Stimulated activated CD4-positive, alpha-beta T cell treated with anti-CD3 and anti-CD28 coated beads, Interleukin-1b, Interleukin-23, amount 100 ng/mL, for 1 hour (primary cell): ENCODE results near the gene ADARB2.
A peak's percentile ranks its signal among the peaks of the same experiment; 100 is the strongest.
"Not testable (repeated sequence)": the region's sequence is repeated elsewhere in the genome, so short reads cannot be mapped to it uniquely, and the experiment has no call there.

Experiments
- DNase-seq, 2 donors: peaks; one replicate each; pipeline ENCODE4 v3.0.0-alpha.2; 2020; ENCODE audit warnings: low read depth in 2 of 2

ADARB2 gene

DNA sequence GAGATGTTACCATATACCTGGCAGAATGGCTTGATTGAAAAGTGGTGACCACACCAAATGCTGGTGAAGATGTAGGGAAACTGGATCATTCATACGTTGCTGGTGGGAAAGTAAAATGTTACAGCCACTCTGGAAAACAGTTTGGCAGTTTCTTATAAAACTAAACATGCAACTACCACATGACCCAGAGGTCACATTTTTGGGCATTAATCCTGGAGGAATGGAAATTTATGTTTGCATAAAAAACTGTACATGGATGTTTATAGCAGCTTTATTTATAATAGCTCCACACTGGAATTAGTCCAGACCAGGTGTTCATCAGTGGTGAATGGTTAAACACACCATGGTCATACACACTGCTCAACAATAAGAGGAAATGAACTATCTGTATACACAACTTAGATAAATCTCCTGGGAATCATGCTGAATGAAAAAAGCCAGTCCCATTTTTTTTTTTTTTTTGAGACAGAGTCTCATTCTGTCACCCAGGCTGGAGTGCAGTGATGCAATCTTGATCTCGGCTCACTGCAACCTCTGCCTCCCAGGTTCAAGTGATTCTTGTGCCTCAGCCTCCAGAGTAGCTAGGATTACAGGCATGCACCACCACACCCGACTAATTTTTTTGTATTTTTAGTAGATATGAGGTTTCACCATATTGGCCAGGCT, 309.7 kb downstream of the ADARB2 start:
- DNase-seq, result not testable (repeated sequence)

DNA sequence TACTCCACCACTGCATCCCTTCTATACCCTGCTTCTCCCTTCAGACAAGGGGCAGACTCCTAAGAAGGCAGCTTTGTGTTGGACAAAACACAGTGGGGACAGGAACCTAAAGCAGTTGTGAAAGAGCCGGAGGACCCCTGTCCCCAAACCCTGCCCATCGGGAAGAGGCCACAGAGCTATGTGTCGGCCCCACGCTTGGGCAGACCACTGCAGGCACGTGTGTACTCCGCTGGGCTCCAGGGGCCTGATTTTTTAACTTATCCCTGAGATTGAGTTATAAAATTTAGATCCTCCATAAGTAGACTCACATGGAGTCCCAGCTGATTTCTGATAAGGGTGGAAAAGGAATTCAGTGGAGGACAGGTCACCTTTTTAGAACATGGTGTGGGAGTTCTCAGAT, 310.5 kb downstream of the ADARB2 start:
- no peak for DNase-seq

DNA sequence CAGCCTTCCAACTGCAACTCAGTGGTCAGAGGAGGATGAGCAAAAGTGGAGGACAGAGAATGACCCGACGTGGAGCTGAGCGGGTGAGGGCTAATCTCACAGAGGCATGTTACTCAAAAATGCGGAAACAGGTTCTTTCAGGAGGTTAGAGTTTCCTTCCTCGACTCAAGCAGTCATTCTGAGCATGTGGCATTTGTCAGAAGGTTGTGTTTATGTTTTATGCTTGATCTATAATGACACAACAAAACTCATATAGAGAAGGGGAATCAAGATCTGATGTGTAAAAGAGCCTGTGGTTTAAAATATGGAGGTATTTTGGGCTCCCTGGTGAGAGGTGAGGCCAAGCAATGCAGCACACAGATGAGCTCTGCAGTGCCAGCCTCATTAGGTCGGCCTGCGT, 311.4 kb downstream of the ADARB2 start:
- no peak for DNase-seq

DNA sequence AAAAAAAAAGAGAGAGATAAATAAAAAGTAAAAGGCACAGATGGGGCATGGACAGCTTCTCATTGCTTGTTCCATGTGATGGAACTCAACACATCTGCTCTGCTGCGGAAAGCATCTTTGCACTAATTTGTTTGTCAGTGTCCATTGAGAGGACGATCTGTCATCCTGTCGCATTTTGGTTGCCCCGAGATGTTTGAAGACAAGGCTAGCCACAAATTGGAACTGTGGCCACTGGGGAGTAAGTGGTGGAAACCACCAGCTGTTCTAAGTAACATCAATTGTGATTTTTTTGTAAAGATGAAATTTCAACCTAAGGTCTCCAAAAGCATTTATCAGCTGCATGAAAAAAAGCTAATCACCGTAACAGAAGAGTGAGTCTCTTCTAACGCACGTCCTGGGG, 312.7 kb downstream of the ADARB2 start:
- DNase-seq, result no peak

DNA sequence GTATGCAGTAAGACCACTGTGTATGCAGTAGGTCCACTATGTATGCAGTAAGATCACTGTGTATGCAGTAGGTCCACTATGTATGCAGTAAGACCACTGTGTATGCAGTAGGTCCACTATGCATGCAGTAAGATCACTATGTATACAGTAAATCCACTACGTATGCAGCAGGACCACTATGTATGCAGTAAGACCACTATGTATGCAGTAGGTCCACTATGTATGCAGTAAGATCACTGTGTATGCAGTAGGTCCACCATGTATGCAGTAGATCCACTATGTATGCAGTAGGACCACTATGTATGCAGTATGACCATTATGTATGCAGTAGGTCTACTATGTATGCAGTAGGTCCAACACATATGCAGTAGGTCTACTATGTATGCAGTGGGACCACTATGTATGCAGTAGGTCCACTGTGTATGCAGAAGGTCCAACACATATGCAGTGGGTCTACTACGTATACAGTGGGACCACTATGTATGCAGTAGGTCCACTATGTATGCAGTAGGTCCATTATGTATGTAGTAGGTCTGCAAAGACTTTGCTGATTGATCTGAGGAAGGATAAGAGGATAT, 313.6 kb downstream of the ADARB2 start:
- DNase-seq, result no peak

DNA sequence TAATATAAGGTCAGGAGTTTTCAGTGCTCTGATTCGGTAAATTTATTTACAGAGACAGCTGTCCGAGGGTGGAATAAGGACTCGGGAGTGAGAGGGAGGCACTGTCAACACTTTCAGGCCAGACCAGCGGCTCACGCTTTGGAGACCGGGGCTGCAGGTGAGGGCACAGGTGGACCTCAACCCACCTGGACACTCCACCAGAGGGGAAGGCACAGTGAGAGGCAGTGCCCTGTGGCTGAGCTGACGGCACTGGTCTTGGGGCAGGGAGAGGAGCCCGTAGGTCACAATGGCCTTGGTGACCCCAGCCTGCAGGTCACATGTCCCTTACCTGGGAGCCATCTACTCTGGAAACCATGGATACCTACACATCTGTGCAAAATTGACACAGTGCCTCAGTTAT, 315.1 kb downstream of the ADARB2 start:
- no peak for DNase-seq

DNA sequence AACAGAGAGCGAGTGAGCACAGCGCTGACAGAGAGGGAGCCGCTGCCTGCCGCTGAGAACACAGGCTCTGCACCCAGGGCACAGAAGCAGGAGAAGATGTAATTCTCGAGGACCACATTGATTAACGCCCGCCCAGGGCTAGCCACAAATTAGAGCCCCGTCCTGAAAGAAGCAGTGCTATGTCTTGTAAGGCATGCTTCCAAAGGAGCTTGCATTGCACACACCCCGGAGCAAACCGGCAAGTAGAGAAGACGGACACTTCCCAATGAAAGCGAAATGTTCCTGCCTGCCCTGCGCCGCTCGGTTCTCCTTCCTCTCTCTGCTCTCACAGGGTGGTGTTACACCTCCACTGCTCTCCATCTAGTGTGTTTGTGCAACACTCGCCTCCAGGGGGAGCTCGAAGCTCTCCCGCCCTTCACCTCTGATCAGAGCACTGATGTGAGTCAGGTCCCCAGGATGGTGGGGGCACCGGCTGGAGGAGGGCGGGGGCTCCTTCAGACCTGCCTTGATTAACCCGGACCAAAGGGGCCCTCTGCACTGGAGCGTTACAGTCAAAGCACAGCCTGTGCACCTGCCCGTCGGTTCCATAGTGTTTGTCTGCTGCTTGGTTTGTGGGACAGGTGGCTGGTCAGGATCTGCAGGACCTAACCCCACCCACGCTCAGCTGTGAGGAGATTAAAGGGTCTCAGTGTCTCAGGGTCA, 316.5 kb downstream of the ADARB2 start:
- DNase-seq, result peak; percentile 13 to 37

DNA sequence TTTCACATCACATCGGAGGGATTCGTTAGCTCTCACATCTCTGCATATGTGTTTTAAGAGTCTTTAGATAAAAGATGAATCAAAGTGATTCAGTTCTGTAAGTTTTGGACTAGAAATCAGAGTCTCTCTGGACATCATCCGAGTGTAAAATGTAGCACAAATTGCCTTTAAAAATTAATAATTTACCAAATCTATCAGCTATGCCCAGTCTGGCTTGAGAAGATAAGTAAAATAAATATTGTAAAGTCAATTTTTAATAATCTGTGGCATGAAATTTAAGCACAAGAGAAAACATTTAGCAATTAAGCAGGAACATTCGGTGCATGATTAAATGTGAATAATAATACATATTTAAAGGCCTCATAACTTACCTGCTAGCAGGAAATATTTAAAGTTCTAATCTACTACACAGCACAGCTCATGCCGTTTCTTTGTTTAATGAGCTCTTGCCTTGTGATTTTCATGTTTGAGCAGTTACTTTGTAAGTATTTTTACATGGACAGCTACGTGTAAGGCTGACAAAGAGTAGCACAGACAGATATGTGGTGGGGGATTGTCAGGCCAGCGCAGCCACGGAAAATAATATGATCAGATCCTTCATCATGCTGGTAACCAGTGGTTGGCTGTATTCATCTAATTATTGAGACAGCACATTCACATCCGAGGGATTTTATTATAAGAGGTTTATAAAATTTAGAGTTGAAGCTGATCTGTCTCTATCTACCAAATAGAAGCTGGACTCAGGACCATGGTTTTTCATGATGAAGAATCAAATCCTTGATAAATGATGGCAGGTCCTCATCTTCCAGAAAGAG, 317.3 kb downstream of the ADARB2 start:
- no peak for DNase-seq

DNA sequence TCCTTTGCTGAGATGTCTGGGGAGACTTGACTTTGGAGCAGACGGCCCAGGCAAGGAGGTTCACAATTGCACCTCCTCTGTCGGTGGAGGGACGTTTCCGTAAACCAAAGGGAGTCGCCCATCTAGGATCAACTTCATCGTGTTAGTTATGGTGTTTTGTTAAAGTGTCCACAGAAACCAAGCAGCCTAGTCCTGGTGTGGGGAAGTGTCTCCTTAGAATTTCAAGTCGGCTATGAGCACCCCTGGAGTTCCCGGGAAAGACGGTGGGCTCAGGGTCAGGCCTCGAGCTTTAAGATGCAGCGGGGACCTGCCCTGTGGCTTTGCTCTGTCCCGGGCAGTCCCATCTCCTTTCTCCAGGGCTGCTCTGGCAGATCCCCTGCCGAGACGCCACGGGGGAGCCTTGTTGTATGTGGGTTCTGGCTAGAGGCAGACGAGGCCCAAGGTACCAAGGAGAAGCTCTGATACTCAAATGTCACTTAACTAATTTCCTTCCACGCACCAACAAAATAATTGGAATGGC, 319.2 kb downstream of the ADARB2 start:
- DNase-seq, result no peak

DNA sequence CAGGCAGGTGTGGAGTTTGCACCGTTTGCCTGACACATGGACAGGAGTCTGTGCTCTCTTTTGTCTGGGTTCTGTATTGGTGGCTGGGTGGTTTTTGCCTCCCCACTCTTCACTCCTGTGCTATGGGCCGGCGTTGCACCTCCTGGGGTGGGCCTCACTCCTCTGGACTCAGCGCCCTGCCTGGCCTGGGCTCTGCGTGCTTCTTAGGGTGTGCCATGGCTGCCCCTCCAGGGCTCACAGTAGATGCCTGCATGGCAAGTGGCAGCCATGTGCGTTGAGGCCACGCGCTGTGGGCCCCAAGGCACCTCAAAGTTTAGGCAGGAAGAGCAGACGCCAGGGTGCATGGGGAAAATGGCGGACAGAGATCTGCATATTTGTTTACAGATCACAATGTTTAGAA, 319.8 kb downstream of the ADARB2 start:
- DNase-seq, result no peak

DNA sequence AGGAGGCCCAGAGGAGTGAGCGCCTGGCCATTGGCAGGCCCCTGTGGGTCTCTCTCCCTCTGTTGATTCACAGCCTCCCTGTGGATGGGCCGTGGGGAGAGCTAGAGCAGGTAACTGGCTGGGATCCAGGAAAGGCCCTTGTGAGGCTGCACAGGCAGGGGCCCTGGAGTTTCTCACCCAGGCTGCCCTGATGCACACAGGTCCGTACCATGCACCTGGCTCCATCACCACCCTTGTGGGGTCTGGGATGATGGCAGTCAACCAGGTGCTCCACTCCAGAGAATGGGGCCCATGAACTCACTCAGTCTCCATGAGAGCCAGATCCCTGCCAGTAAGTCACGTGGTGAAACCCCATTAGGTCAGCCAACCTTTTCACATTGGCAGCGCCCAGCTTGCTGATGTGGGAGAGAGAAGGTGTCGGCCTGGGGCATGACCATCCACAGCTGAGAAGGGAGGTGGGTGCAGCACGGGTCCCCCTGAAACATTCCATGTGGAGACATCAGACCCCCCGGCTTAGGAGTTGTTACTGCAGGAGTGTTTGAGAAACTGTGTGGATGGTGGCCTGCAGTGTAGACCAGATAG, 320.8 kb downstream of the ADARB2 start:
- no peak for DNase-seq

DNA sequence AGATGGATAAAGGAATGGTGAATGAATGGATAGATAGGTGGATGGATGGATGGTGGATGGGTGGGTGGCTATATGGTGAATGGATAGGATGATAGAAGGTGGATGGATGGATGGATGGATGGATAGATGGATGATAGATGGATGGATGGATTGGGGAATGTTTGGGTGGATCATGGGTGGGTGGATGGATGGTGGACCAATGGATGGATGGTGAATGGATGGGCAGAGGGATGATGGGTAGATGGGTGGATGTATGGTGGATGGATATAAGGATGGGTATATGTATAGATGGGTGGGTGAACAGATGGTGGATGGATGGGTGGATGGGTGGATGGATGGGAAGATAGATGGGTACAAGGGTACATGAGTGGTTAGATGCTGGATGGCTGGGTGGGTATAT, 322.4 kb downstream of the ADARB2 start:
- no peak for DNase-seq

DNA sequence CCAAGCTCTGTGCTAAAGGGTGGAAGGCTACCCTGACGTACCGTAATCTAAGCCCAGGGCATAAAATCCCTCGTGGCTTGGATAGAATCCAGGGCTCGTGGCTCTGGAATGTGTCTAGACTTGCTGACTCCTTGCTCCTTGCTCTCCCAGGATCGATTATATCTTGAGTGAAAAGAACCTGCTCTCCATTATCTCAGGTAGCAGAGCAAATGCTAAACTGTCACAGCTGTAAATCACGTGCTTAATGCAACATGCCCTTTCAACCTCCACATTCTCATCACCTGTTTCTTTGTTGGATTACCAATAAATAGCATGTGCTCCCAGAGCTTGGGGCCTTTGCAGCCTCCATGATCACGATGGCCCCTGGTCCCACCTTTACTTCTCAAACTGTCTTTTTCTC, 323.0 kb downstream of the ADARB2 start:
- not testable (repeated sequence) for DNase-seq

DNA sequence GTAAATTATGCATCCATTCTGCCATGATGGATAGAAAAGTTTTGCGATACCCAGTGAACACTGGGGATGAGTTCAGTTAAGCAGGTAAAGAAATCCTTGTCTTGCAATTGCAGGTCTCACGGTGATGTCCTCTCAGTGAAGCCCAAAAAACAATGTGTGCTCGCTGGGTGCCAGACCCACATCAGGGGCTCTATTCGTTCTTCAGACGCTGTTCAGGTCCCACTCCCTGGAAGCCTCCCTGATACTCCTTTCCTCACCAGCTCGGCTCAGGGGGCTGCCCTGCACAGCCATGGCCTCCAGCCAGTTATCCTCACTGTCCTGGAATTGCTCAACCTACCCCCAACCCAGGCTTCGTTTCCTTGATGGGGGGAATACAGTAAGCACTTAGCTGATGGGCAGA, 323.5 kb downstream of the ADARB2 start:
- no peak for DNase-seq

DNA sequence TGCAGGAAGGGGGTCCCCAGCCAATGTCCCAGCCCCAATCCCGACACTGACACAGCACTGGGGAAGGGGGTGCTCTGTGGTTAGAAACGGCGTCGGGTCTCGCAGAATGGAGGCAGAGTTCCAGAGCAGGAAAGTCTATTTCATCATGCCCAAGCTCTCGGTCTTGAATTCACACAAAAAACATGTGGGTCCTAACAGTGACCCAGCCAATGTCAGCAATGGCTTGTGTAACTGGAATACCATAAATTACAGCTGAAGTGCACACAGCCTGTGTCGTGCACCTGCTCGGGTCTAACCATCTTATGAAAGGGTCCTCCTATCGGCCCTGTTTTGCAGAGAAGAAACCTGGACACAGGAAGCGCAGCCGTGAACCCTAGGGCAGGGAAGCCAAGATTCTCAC, 324.1 kb downstream of the ADARB2 start:
- no peak for DNase-seq

DNA sequence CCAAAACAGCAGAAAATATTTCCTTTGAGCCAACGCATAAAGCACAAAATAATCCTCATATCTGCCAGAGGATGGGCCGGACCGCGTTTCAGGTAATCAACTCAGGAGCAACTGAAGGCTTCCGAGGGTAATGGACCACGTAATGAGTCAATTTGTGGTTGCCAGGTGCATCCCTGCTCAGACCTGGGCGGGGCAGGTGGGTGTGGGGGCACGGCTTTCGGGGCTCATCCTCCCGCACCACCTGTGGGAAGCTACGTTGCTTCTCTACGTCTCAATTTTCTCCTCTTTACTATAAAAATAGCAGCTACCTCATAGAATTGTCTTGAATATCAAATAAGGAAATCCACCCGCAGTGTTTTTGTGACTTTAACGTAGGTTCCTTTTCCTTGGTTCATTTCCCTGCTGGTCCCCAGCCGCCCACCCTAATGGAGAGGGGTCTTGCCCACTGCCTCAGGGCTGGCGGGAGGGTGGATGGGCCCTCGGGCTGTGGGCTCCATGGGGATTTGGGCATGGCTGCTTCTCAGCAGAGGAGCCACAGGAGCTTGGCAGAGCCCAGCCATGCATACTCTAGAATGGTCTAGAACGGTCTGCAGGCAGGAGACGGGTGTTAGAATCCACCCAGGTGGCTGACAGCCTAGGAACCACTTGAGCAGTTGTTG, 324.7 kb downstream of the ADARB2 start:
- no peak for DNase-seq

DNA sequence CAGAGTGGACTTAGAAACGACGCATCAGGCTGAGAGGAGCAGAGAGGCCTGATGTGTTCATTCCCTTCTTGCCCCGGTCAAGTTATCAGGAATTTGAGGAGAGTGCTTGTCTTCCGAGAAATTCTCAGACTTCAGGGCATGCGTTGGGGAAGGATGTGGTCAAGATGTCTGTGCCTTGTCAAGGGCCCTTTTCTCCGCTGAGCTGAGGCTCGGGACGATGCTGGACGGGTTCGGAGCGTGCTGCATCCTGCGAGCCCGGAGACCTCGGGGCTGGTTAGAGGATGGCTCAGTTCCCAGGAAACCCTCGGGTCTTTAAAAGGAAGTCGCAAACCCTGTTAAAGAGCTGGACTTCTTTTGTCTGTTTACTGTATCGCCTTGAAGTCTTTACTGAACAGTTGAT, 325.4 kb downstream of the ADARB2 start:
- no peak for DNase-seq

DNA sequence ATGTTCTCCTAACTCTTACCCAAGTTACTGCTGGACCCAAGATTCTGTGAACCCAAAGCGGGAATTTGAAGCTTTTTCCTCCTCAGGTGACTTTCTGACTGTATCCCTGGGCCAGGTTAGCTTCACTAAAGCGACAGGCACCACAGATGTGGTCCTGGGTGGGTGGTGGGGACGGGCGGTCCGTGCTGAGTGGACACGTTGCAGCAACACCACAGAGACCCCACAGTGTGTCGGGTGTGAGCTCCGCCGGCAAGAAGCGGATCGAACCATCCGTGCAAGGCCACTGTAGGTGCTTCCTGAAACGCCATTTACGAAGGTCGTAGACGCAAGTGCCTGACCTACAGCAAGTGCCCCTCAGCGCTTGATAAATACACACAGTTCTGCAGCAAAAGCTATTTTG, 325.9 kb downstream of the ADARB2 start:
- DNase-seq, result no peak

DNA sequence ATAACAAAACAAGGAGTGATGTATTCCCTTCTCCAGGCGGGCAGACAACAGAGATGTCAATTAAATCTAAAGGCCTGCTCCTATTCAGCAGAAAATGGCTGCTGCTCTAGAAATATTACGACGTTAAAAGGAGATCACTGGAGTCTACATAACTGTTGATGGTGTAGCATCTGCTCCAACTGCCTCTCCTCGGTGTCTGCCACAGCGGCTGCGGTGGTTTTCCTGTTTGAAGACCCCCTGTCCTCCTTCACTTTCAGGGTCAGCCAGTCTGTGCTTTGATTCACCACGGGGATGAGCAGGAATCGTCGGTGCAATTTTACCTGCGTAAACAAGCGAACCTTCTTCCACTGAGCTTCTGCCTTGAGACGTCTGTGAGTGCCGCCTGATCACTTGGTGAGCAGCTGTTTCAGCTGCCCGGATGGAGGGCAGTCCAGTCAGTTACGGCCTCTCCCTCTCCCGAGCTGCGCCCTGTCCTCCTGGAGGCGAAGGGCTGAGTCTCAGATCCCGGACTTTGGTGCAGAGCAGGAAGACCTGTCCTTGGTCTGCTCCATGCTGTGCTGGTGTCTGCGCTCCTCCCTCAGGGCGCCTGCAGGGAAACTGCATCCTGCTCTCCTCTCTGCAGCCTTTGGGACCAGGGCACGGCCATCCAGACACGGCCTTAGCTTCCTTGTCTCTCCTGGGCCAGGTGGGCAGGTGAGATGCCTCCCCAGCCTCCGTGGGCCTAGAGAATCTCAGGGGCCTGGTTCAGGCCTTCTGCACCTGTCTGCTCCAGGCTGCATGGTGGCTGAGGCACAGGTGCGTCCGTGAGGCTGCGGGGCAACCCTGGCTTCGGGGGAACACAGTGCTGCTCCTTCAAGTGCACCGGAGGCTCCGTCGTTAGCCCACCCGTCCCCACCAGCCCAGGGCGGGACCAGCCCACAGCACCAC, 326.6 kb downstream of the ADARB2 start:
- no peak for DNase-seq

DNA sequence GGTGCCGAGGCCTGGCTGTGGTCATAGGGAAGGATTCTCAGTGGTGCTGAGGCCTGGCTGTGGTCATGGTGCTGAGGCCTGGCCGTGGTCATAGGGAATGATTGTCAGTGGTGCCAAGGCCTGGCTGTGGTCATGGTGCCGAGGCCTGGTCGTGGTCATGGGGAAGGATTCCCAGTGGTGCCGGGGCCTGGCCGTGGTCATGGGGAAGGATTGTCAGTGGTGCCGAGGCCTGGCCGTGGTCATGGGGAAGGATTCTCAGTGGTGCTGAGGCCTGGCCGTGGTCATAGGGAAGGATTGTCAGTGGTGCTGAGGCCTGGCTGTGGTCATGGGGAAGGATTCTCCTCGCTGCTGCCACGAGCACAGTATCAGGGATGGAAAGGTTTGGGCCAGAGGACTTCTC, 327.3 kb downstream of the ADARB2 start:
- DNase-seq, result no peak
